ENCODE results near the gene RNASE12. TPM values are rescaled to one million over a fixed set of nuclear protein-coding genes. Genes with fewer than 3 reads are reported as not detected.

RNASE12 gene
- total and polyA plus RNA-seq, 4 donors: not detected

DNA sequence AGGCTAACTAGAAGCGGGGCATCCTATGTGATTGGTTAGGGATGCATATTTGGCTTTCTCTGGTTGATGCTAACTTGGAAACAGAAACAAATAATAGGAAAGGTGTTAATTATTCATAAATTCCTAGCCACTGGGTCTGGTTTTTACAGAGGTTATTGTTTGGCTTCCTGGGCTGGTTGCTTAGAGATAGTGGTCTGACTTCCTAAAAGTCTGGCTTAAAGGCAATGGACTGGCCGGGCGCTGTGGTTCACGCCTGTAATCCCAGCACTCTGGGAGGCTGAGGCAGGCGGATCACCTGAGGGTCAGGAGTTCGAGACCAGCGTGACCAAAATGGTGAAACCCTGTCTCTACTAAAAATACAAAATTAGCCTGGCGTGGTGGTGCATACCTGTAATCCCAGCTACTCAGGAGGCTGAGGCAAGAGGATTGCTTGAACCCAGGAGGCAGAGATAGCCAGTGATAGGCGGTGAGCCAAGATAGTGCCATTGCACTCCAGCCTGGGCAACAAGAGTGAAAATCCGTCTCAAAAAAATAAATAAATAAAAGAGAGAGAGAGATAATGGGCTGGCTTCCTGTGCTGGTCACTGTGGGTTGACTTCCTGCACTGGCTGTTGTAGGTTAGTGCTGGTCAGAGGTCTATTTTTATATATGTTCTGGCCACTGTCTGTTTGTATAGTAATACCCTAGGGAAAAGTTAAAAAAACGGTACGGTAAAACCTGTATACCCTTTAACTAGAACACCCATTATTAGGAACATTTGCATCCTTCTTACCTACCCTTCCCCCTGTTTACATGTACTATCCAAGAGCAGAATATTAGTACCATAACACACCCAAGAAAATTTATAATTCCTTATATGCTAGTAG is 26.2 kb upstream of the RNASE12 start:
- 74 to 79% methylated on average over 12 of the region's 12 CpGs for WGBS, 2 donors
- Histone ChIP-seq H3K27me3 (ENCODE audit: control insufficient read depth in 1 of 2, insufficient read depth in 2 of 2, low read length in 1 of 2) (no peaks in the 10 kb centered on the region), H3K9me3 (ENCODE audit: control insufficient read depth, low read length) (no peaks in the 10 kb centered on the region), H3K36me3 (ENCODE audit: control insufficient read depth in 1 of 2, insufficient read depth in 2 of 2, low read length in 1 of 2) (no peaks in the 10 kb centered on the region), H3K4me1 (ENCODE audit: control insufficient read depth in 1 of 2, insufficient read depth in 2 of 2, low read length in 2 of 2) (no peaks in the 10 kb centered on the region), H3K4me3 (ENCODE audit: low read length in 2 of 2) (no peak overlapping the region), H3K27ac (ENCODE audit: low read depth in 1 of 2, low read length in 2 of 2) (no peak overlapping the region)
- intact Hi-C loops (cut with DNase I): loop anchor here (10.0 kb wide), 2 partner anchors 357 to 367 kb away; partner anchors contain the start of gene METTL17 (in 1 of the 2)
- ATAC-seq (ENCODE audit: low FRiP score): no peak
- no peak for DNase-seq

DNA sequence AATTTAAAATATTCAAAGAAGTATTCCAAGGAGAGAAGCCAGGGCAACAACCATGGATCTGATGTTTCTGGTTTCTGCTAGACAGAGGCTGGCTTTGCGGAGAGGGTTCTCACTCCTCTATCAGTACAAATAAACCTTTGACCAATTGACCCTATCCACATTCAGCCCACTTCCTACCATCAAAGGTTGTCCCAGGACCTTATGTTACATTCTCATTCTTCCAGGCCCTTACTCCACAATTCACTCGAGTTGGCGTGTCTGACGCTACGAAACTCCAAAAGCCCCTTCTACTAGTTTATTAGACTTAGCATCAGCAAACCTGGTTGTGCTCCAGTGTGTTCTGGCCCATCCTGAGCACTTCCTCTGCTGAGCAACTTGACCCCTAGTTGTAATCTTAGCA is 24.8 kb upstream of the RNASE12 start:
- no peak overlapping the region for H3K4me3 ChIP-seq (ENCODE audit: low read length in 2 of 2)
- H3K36me3 ChIP-seq (ENCODE audit: control insufficient read depth in 1 of 2, insufficient read depth in 2 of 2, low read length in 1 of 2): no peaks in the 10 kb centered on the region
- ATAC-seq (ENCODE audit: low FRiP score) (no peak), DNase-seq (no peak)
- no peaks in the 10 kb centered on the region for H3K9me3 ChIP-seq (ENCODE audit: control insufficient read depth, low read length)
- H3K27ac ChIP-seq (ENCODE audit: low read depth in 1 of 2, low read length in 2 of 2): no peak overlapping the region
- WGBS, 2 donors: 80 to 87% methylated on average over 5 of the region's 5 CpGs
- H3K27me3 ChIP-seq (ENCODE audit: control insufficient read depth in 1 of 2, insufficient read depth in 2 of 2, low read length in 1 of 2): no peaks in the 10 kb centered on the region
- intact Hi-C loops (cut with DNase I): loop anchor here (10.0 kb wide), 2 partner anchors 359 to 369 kb away; partner anchors contain the start of gene METTL17 (in 1 of the 2)
- peaks cover 0 to 1% of the 10 kb centered on the region in 2 donors for H3K4me1 ChIP-seq (ENCODE audit: control insufficient read depth in 1 of 2, insufficient read depth in 2 of 2, low read length in 2 of 2)

DNA sequence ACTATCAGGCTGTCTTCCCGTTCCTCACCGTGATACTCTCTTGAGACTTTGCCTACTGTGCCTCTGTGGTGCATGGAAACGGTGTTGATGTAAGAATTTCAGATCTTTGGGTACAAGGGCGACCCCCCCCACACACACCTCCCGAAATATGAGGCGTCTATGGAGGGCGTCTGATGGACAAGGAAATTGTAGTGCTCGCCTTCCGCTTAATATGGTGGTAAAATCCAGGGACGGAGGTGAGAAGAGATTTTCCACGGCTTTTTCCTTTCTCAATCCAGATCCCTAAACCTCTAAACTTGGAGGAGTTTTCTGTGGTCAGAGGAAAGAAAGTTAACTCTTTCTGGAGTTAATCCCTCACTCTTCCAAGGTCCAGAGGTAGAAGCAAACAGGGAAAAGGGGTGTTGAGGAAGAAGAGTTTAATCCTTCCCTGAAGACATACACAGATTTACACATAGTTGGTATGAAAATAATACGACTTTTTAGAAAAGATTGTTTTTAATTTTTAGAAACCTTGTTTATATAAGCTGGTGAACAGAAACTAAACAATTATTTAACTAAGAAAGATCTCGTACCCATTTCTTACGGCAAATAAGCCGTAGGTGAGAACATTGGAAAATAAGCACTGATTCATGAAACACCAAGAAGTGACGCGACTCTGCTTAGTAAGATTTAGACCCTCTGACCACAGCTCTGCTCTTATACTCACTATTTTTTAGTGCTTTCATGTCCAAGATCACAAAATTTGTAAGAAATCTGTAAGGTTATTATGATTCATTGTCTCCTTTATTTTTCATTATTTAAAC is 23.1 kb upstream of the RNASE12 start:
- Histone ChIP-seq H3K27me3 (ENCODE audit: control insufficient read depth in 1 of 2, insufficient read depth in 2 of 2, low read length in 1 of 2) (no peaks in the 10 kb centered on the region), H3K9me3 (ENCODE audit: control insufficient read depth, low read length) (no peaks in the 10 kb centered on the region), H3K4me3 (ENCODE audit: low read length in 2 of 2) (peak overlapping the region; percentile 56 to 96), H3K4me1 (ENCODE audit: control insufficient read depth in 1 of 2, insufficient read depth in 2 of 2, low read length in 2 of 2) (peaks cover 0 to 1% of the 10 kb centered on the region in 2 donors), H3K36me3 (ENCODE audit: control insufficient read depth in 1 of 2, insufficient read depth in 2 of 2, low read length in 1 of 2) (no peaks in the 10 kb centered on the region), H3K27ac (ENCODE audit: low read depth in 1 of 2, low read length in 2 of 2) (peak overlapping the region; percentile 80 to 84)
- WGBS, 2 donors: 2 to 3% methylated on average over 17 of the region's 17 CpGs
- intact Hi-C loops (cut with DNase I): loop anchor here (5.0 to 10.0 kb wide), 8 partner anchors 82 to 371 kb away; partner anchors contain the start of genes APEX1 (in 1 of the 2), CCNB1IP1 (in 1 of the 2), METTL17 (in 1 of the 2) and PARP2 (in 1 of the 2)
- ATAC-seq (ENCODE audit: low FRiP score): no peak
- no peak for DNase-seq

DNA sequence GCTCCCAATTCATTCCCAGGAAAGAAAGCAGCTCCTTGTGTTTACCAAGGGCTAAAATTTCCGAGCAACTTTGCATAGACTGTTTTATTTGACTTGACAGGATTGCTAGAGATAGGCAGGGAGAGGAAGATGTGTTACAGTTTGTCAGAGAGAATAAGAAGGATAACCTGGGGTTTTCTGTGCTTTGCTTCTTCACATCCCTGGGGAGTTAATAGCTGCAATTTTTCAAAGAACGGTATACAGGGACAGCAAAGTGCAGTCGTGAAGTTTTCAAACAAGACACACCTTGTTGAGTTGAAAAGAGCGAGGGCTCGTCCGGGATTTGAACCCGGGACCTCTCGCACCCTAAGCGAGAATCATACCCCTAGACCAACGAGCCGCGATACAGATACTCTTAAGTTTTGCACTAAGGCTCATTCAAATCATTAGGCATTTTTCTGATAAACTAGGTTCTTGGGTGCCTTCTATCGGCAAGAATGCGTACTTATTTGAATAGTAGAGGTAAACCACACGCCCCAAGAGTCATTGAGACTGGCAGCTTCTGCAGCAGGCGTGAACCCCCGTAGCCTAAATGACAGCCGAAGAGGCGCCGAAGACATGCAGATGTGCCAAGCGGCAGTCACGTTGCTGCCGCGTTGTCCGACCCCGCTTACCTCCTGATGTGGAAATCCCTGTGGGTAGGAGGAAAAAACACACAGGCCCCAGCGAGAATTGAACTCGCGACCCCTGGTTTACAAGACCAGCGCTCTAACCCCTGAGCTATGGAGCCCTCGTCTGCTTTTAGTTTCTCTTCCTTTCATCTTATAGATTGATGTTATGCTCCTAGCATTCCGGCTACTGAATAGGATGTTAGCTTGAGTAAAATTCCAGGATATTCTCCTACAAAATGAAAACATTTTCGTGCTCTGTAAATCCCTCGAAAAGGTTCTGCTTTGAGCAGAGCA is 22.2 kb upstream of the RNASE12 start:
- peak overlapping the region; percentile 56 to 96 for H3K4me3 ChIP-seq (ENCODE audit: low read length in 2 of 2)
- H3K27me3 ChIP-seq (ENCODE audit: control insufficient read depth in 1 of 2, insufficient read depth in 2 of 2, low read length in 1 of 2): no peaks in the 10 kb centered on the region
- H3K4me1 ChIP-seq (ENCODE audit: control insufficient read depth in 1 of 2, insufficient read depth in 2 of 2, low read length in 2 of 2): peaks cover 0 to 1% of the 10 kb centered on the region in 2 donors
- DNase-seq (peak; percentile 88 to 89), ATAC-seq (ENCODE audit: low FRiP score) (peak; percentile 90)
- intact Hi-C loops (cut with DNase I): loop anchor here (1.0 to 10.0 kb wide), 13 partner anchors 12 to 371 kb away; partner anchors contain the start of genes APEX1 (in 1 of the 2), CCNB1IP1 (in 1 of the 2), METTL17 (in 1 of the 2) and PARP2 (in 1 of the 2)
- WGBS, 2 donors: 0% methylated on average over 34 of the region's 34 CpGs
- H3K36me3 ChIP-seq (ENCODE audit: control insufficient read depth in 1 of 2, insufficient read depth in 2 of 2, low read length in 1 of 2): no peaks in the 10 kb centered on the region
- no peaks in the 10 kb centered on the region for H3K9me3 ChIP-seq (ENCODE audit: control insufficient read depth, low read length)
- peak overlapping the region in 1 of 2 donors; percentile 84 for H3K27ac ChIP-seq (ENCODE audit: low read depth in 1 of 2, low read length in 2 of 2)

DNA sequence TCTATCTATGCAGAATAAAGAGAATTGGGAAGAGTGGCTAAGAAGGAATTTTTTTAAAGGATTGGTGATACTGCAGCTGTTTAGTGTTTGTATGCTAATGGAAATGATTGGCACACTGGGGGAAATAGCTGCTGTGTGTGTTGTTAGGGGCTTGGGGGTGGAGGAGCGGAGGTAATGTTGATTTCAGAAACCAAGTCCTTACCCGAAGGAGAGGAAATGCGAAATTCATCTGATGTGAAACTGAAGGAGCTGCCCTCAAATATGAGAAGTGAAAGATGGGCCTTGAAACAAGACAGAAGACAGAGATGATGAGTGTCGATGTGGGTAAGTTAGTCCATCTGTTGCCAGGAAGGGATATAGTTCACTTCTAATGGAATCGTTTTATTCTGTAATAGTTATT is 21.2 kb upstream of the RNASE12 start:
- H3K36me3 ChIP-seq (ENCODE audit: control insufficient read depth in 1 of 2, insufficient read depth in 2 of 2, low read length in 1 of 2): no peaks in the 10 kb centered on the region
- no peak overlapping the region for H3K4me3 ChIP-seq (ENCODE audit: low read length in 2 of 2)
- WGBS, 2 donors: 47 to 48% methylated on average over 5 of the region's 5 CpGs
- intact Hi-C loops (cut with DNase I): loop anchor here (2.0 to 10.0 kb wide), 10 partner anchors 18 to 372 kb away; partner anchors contain the start of genes APEX1 (in 1 of the 2), CCNB1IP1 (in 1 of the 2), METTL17 (in 1 of the 2) and PARP2 (in 1 of the 2)
- DNase-seq (no peak), ATAC-seq (ENCODE audit: low FRiP score) (no peak)
- peaks cover 0 to 1% of the 10 kb centered on the region in 2 donors for H3K4me1 ChIP-seq (ENCODE audit: control insufficient read depth in 1 of 2, insufficient read depth in 2 of 2, low read length in 2 of 2)
- no peaks in the 10 kb centered on the region for H3K27me3 ChIP-seq (ENCODE audit: control insufficient read depth in 1 of 2, insufficient read depth in 2 of 2, low read length in 1 of 2)
- no peaks in the 10 kb centered on the region for H3K9me3 ChIP-seq (ENCODE audit: control insufficient read depth, low read length)
- no peak overlapping the region for H3K27ac ChIP-seq (ENCODE audit: low read depth in 1 of 2, low read length in 2 of 2)

DNA sequence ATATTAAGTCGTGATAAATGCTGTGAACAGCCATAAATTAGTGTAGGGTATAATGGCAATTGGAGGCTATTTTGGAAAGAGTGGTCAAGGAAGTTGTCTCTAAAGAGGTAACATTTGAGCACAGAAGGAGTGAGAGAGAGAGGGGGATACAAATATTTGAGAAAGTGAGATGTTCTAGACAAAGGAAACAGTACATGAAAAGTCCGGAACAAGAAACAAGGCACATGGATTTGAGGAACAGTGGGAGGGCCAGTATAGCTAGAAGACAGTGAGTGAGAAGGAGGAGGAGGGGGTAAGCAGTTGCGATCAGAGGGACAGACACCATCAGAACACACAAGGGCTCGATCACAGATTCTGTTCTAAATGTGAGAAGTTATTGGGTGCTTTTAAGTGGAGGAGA is 20.1 kb upstream of the RNASE12 start:
- no peak for ATAC-seq (ENCODE audit: low FRiP score)
- 53 to 63% methylated on average over 4 of the region's 4 CpGs for WGBS, 2 donors
- intact Hi-C loops (cut with DNase I): loop anchor here (5.0 to 10.0 kb wide), 8 partner anchors 79 to 374 kb away; partner anchors contain the start of genes APEX1 (in 1 of the 2), CCNB1IP1 (in 1 of the 2), METTL17 (in 1 of the 2) and PARP2 (in 1 of the 2)
- Histone ChIP-seq H3K4me1 (ENCODE audit: control insufficient read depth in 1 of 2, insufficient read depth in 2 of 2, low read length in 2 of 2) (peaks cover 0 to 1% of the 10 kb centered on the region in 2 donors), H3K36me3 (ENCODE audit: control insufficient read depth in 1 of 2, insufficient read depth in 2 of 2, low read length in 1 of 2) (no peaks in the 10 kb centered on the region), H3K9me3 (ENCODE audit: control insufficient read depth, low read length) (no peaks in the 10 kb centered on the region), H3K4me3 (ENCODE audit: low read length in 2 of 2) (no peak overlapping the region), H3K27me3 (ENCODE audit: control insufficient read depth in 1 of 2, insufficient read depth in 2 of 2, low read length in 1 of 2) (no peaks in the 10 kb centered on the region), H3K27ac (ENCODE audit: low read depth in 1 of 2, low read length in 2 of 2) (no peak overlapping the region)
- no peak for DNase-seq

DNA sequence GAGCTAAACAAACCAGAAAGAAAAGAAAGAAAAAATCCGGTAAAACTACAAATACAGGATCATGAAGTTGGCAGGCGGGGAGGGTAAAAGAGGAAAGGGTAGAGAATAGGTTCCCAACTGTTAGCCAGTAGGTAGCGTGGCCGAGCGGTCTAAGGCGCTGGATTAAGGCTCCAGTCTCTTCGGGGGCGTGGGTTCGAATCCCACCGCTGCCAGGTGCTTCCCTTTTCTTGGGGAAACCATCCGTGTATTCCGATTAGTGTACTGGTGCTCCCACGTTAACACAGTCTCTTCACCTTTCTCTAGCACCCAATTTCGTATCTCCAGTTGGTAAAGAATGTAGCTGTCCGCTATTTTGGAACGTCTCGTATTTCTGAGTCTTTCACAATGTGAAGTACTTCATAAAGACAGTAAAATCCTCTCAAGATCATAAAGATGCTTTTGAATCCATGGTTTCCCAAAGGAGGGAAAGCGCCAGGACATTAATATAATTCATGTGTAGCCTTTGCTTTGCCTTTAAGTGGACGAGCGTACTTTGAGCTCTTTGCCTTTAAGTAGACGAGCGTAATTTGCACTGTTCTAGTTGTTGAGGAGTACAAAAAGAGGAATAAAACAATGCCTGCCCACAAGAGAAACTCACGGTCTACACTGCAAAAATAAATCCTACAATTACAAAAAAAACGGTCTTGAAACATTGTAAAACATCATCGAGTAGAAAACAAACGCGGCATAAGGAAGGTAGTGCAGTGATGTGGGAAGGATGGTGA is 19.0 kb upstream of the RNASE12 start:
- peaks cover 0 to 1% of the 10 kb centered on the region in 2 donors for H3K4me1 ChIP-seq (ENCODE audit: control insufficient read depth in 1 of 2, insufficient read depth in 2 of 2, low read length in 2 of 2)
- no peak overlapping the region for H3K27ac ChIP-seq (ENCODE audit: low read depth in 1 of 2, low read length in 2 of 2)
- peak overlapping the region; percentile 69 to 93 for H3K4me3 ChIP-seq (ENCODE audit: low read length in 2 of 2)
- WGBS, 2 donors: 4% methylated on average over 27 of the region's 27 CpGs
- peak; percentile 82 to 92 for DNase-seq
- ATAC-seq (ENCODE audit: low FRiP score): peak; percentile 81
- no peaks in the 10 kb centered on the region for H3K36me3 ChIP-seq (ENCODE audit: control insufficient read depth in 1 of 2, insufficient read depth in 2 of 2, low read length in 1 of 2)
- intact Hi-C loops (cut with DNase I): loop anchor here (5.0 to 10.0 kb wide), 8 partner anchors 78 to 375 kb away; partner anchors contain the start of genes APEX1 (in 1 of the 2), CCNB1IP1 (in 1 of the 2), METTL17 (in 1 of the 2) and PARP2 (in 1 of the 2)
- H3K27me3 ChIP-seq (ENCODE audit: control insufficient read depth in 1 of 2, insufficient read depth in 2 of 2, low read length in 1 of 2): no peaks in the 10 kb centered on the region
- H3K9me3 ChIP-seq (ENCODE audit: control insufficient read depth, low read length): no peaks in the 10 kb centered on the region
